GM12878 (cell line): ENCODE data around the gene MYL3.

ENCODE experiments used
- GABPA ChIP-seq: IDR thresholded peaks from 2 replicates; pipeline ENCODE4 v1.6.1; 2014; ENCODE audit warnings: antibody characterized with exemption, low read depth, mild to moderate bottlenecking, inconsistent platforms
- NFYB ChIP-seq: IDR thresholded peaks from 2 replicates; pipeline ENCODE4 v1.6.1; 2011; ENCODE audit warnings: low read depth, mild to moderate bottlenecking, low read length, improper control_type of control experiment, moderate library complexity; ENCODE audit not compliant: insufficient read depth
- NRF1 ChIP-seq: conservative IDR thresholded peaks from 2 replicates; pipeline ENCODE4 v1.6.1; 2011; ENCODE audit warnings: mild to moderate bottlenecking, low read depth, low read length, improper control_type of control experiment
- POLR2A ChIP-seq: IDR thresholded peaks from 2 replicates; pipeline ENCODE4 v1.6.1; 2011; ENCODE audit warnings: low read depth, mild to moderate bottlenecking, low read length
- TAF1 ChIP-seq: IDR thresholded peaks from 2 replicates; pipeline ENCODE4 v1.6.1; 2011; ENCODE audit warnings: mild to moderate bottlenecking, low read depth, low read length, borderline replicate concordance
- TF ChIP-seq, protein P1 (sequence below), 3 experiments: IDR thresholded peaks in 2 of 3; conservative IDR thresholded peaks in 1 of 3; 2 replicates each; pipeline ENCODE4 v1.5.1; 2011; ENCODE audit warnings: low read depth in 3 of 3, low read length in 3 of 3, mild to moderate bottlenecking in 3 of 3, control low read depth in 2 of 3, moderate library complexity in 2 of 3, inconsistent platforms in 1 of 3, mixed read lengths in 1 of 3; ENCODE audit not compliant: control insufficient read depth in 2 of 3, insufficient read depth in 1 of 3; ENCODE audit errors: extremely low read depth in 1 of 3

DNA sequence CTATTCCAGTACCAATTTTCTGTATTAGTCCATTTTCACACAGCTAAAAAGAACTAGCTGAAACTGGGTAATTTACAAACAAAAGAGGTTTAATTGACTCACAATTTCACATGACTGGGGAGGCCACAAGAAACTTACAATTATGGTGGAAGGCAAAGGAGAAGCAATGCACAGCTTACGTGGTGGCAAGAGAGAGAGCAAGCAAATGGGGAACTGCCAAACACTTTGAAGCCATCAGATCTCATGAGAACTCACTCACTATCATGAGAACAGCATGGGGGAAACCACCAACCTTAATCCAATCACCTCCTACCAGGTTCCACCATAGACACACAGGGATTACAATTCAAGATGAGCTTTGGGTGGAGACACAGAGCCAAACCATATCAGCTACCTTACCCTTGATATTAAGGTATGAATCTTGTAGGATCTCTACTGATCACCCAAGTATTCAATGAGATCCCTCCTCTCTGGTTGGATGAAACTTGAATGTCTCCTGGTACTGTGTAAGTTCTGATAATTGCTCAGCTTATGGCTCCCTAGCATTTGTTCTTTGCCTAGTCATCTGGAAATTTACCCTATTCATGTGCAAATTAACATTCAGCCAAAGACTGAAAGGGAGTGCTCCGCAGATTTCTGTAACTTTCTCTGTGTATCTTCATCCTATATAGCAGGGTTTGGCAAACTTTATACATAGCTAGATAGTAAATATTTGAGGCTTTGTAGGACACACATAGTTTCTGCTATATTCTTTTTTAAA lies 38.9 kb downstream of the MYL3 start:
- TF ChIP-seq NRF1 (no peak), POLR2A (no peak), TAF1 (no peak), GABPA (no peak), NFYB (no peak)
- TF ChIP-seq, protein P1, sequence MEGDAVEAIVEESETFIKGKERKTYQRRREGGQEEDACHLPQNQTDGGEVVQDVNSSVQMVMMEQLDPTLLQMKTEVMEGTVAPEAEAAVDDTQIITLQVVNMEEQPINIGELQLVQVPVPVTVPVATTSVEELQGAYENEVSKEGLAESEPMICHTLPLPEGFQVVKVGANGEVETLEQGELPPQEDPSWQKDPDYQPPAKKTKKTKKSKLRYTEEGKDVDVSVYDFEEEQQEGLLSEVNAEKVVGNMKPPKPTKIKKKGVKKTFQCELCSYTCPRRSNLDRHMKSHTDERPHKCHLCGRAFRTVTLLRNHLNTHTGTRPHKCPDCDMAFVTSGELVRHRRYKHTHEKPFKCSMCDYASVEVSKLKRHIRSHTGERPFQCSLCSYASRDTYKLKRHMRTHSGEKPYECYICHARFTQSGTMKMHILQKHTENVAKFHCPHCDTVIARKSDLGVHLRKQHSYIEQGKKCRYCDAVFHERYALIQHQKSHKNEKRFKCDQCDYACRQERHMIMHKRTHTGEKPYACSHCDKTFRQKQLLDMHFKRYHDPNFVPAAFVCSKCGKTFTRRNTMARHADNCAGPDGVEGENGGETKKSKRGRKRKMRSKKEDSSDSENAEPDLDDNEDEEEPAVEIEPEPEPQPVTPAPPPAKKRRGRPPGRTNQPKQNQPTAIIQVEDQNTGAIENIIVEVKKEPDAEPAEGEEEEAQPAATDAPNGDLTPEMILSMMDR (IDR thresholded peaks at IDR 0.05 in 2 of 3, conservative IDR thresholded peaks at IDR 0.05 in 1 of 3; ENCODE audit: control insufficient read depth in 2 of 3, extremely low read depth in 1 of 3, insufficient read depth in 1 of 3, low read depth in 3 of 3, low read length in 3 of 3), result no peak
